GM23338 (cell line): ENCODE results near the gene EDARADD. TPM values are rescaled to one million over a fixed set of nuclear protein-coding genes. Genes with fewer than 3 reads are reported as not detected.

ENCODE experiments used
- REST ChIP-seq: IDR thresholded peaks from one replicate; pipeline ENCODE4 v1.6.1; 2018; ENCODE audit warnings: antibody characterized with exemption; ENCODE audit not compliant: unreplicated experiment
- STAT1 ChIP-seq: IDR thresholded peaks from one replicate; pipeline ENCODE4 v1.6.1; 2016; ENCODE audit warnings: antibody characterized with exemption; ENCODE audit not compliant: unreplicated experiment
- ZNF331 ChIP-seq: fragments of 250-450 bp; sonication (Bioruptor Pico); IDR thresholded peaks from 2 replicates; pipeline ENCODE4 v1.5.0; 2020; ENCODE audit warnings: low read depth, mild to moderate bottlenecking, moderate library complexity
- polyA plus RNA-seq: library from polyadenylated mRNA; unstranded; fragments of >200 nt; fragmentation: Nextera tagmentation; extraction: Ambion mirVana; gene quantifications from 2 replicates; pipeline ENCODE4 v1.2.1, GENCODE V29; 2016
- total RNA-seq: library from RNA; depleted of rRNA; stranded (reverse); fragments of >200 nt; shearing (Covaris generic); gene quantifications from 2 replicates; pipeline ENCODE4 v1.2.3, GENCODE V29; 2014
- TF ChIP-seq, protein P1 (sequence below): fragments of 250-450 bp; sonication (Bioruptor Pico); IDR thresholded peaks from 2 replicates; pipeline ENCODE4 v1.5.0; 2020; ENCODE audit warnings: mild to moderate bottlenecking, moderate library complexity
- TF ChIP-seq, protein P2 (sequence below): IDR thresholded peaks from 2 replicates; pipeline ENCODE4 v1.6.1; 2016; ENCODE audit warnings: antibody characterized with exemption

EDARADD gene
- total and polyA plus RNA-seq, 2 experiments from 2014 or later, result 3.7 to 4.4 TPM

DNA sequence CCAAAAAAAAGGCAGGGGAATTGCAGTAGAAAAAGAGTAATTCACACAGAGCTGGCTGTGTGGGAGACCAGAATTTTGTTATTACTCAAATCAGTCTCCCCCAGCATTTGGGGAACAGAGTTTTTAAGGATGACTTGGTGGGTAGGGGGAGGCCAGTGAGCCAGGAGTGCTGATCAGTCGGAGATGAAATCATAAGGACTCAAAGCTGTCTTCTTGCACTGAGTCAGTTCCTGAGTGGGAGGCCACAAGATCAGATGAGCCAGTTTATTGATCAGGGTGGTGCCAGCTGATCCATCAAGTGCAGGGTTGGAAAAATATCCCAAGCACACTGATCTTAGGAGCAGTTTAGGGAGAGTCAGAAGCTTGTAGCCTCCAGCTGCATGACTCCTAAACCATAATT, 23.7 kb upstream of the EDARADD start (continued):
- TF ChIP-seq, protein P1, sequence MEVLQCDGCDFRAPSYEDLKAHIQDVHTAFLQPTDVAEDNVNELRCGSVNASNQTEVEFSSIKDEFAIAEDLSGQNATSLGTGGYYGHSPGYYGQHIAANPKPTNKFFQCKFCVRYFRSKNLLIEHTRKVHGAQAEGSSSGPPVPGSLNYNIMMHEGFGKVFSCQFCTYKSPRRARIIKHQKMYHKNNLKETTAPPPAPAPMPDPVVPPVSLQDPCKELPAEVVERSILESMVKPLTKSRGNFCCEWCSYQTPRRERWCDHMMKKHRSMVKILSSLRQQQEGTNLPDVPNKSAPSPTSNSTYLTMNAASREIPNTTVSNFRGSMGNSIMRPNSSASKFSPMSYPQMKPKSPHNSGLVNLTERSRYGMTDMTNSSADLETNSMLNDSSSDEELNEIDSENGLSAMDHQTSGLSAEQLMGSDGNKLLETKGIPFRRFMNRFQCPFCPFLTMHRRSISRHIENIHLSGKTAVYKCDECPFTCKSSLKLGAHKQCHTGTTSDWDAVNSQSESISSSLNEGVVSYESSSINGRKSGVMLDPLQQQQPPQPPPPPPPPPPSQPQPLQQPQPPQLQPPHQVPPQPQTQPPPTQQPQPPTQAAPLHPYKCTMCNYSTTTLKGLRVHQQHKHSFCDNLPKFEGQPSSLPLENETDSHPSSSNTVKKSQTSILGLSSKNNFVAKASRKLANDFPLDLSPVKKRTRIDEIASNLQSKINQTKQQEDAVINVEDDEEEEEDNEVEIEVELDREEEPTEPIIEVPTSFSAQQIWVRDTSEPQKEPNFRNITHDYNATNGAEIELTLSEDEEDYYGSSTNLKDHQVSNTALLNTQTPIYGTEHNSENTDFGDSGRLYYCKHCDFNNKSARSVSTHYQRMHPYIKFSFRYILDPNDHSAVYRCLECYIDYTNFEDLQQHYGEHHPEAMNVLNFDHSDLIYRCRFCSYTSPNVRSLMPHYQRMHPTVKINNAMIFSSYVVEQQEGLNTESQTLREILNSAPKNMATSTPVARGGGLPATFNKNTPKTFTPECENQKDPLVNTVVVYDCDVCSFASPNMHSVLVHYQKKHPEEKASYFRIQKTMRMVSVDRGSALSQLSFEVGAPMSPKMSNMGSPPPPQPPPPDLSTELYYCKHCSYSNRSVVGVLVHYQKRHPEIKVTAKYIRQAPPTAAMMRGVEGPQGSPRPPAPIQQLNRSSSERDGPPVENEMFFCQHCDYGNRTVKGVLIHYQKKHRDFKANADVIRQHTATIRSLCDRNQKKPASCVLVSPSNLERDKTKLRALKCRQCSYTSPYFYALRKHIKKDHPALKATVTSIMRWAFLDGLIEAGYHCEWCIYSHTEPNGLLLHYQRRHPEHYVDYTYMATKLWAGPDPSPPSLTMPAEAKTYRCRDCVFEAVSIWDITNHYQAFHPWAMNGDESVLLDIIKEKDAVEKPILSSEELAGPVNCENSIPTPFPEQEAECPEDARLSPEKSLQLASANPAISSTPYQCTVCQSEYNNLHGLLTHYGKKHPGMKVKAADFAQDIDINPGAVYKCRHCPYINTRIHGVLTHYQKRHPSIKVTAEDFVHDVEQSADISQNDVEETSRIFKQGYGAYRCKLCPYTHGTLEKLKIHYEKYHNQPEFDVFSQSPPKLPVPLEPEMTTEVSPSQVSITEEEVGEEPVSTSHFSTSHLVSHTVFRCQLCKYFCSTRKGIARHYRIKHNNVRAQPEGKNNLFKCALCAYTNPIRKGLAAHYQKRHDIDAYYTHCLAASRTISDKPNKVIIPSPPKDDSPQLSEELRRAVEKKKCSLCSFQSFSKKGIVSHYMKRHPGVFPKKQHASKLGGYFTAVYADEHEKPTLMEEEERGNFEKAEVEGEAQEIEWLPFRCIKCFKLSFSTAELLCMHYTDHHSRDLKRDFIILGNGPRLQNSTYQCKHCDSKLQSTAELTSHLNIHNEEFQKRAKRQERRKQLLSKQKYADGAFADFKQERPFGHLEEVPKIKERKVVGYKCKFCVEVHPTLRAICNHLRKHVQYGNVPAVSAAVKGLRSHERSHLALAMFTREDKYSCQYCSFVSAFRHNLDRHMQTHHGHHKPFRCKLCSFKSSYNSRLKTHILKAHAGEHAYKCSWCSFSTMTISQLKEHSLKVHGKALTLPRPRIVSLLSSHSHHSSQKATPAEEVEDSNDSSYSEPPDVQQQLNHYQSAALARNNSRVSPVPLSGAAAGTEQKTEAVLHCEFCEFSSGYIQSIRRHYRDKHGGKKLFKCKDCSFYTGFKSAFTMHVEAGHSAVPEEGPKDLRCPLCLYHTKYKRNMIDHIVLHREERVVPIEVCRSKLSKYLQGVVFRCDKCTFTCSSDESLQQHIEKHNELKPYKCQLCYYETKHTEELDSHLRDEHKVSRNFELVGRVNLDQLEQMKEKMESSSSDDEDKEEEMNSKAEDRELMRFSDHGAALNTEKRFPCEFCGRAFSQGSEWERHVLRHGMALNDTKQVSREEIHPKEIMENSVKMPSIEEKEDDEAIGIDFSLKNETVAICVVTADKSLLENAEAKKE (CRISPR knock-in tag), result no peak
- no peak for TF ChIP-seq STAT1
- no peak for TF ChIP-seq ZNF331 (CRISPR knock-in tag)
- TF ChIP-seq, protein P2, sequence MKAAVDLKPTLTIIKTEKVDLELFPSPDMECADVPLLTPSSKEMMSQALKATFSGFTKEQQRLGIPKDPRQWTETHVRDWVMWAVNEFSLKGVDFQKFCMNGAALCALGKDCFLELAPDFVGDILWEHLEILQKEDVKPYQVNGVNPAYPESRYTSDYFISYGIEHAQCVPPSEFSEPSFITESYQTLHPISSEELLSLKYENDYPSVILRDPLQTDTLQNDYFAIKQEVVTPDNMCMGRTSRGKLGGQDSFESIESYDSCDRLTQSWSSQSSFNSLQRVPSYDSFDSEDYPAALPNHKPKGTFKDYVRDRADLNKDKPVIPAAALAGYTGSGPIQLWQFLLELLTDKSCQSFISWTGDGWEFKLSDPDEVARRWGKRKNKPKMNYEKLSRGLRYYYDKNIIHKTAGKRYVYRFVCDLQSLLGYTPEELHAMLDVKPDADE, result no peak
- TF ChIP-seq REST, result no peak
